Activated naive CD8-positive, alpha-beta T cell treated with anti-CD3 and anti-CD28 coated beads, Interleukin-2, amount 50 U/mL, for 24 hours (primary cell): ENCODE measurements around the gene RBKS.
"Not testable (repeated sequence)": the region's sequence is repeated elsewhere in the genome, so short reads cannot be mapped to it uniquely, and the experiment has no call there.

ENCODE experiments used
- ATAC-seq: fragments of 150-1000 bp; cut with Tn5 transposase; one replicate; pipeline ENCODE4 v1.10.0; 2021
- DNase-seq: peaks from one replicate; pipeline ENCODE4 v3.0.0; 2021
- H3K27ac Mint-ChIP-seq: one replicate; pipeline ENCODE4 v1.8.0; 2021; ENCODE audit warnings: mild to moderate bottlenecking, mixed read lengths
- H3K27me3 Mint-ChIP-seq: one replicate; pipeline ENCODE4 v1.8.0; 2021; ENCODE audit warnings: mixed read lengths
- H3K36me3 Mint-ChIP-seq: one replicate; pipeline ENCODE4 v1.8.0; 2021; ENCODE audit warnings: low read depth, mixed read lengths
- H3K4me1 Mint-ChIP-seq: one replicate; pipeline ENCODE4 v1.8.0; 2021; ENCODE audit warnings: mixed read lengths
- H3K4me3 Mint-ChIP-seq: one replicate; pipeline ENCODE4 v1.8.0; 2021; ENCODE audit warnings: mild to moderate bottlenecking, moderate library complexity, mixed read lengths
- H3K9me3 Mint-ChIP-seq: one replicate; pipeline ENCODE4 v1.8.0; 2021; ENCODE audit warnings: mixed read lengths

The RBKS gene

GRCh38 chr2:27890924-27891672 is 911 bp upstream of the RBKS start:
- Mint-ChIP-seq H3K27me3 (peaks cover 2% of the 10 kb centered on the region), H3K36me3 (peaks cover 22% of the 10 kb centered on the region), H3K27ac (peak overlapping the region; percentile 100), H3K9me3 (no peaks in the 10 kb centered on the region), H3K4me3 (peak overlapping the region; percentile 92), H3K4me1 (peaks cover 62% of the 10 kb centered on the region)
- DNase-seq = peak; percentile 88
- ATAC-seq = peak; percentile 31

- no peak for ATAC-seq
- Mint-ChIP-seq H3K36me3 (peaks cover 12% of the 10 kb centered on the region), H3K4me3 (peak overlapping the region; percentile 92), H3K27ac (peak overlapping the region; percentile 100), H3K4me1 (peaks cover 55% of the 10 kb centered on the region), H3K27me3 (peaks cover 2% of the 10 kb centered on the region), H3K9me3 (no peaks in the 10 kb centered on the region)
- peak; percentile 8 for DNase-seq
Measured at GRCh38 chr2:27889774-27890145, 427 bp downstream of the RBKS start.

DNA sequence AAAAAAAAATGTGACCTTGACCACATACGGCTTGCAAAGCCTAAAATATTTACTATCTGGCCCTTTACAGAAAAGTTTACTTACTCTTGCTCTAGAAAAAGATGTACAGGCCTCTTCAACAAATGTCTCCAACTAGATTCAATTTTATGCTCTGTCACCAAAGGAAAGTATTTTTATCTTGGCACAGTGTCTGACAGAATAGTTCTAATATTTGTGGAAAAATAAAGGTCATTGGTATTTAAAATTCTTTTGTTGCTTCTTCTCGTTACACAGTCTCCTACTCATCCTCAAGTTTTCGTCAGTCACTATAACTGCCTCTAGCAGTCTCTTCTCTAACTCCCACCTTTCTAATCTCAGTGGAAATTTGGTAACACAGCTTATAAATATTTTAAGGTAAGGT is 1.4 kb downstream of the RBKS start:
- no peak for DNase-seq
- H3K36me3 Mint-ChIP-seq = peaks cover 4% of the 10 kb centered on the region
- ATAC-seq = no peak
- no peaks in the 10 kb centered on the region for H3K9me3 Mint-ChIP-seq
- peaks cover 46% of the 10 kb centered on the region for H3K4me1 Mint-ChIP-seq
- peaks cover 2% of the 10 kb centered on the region for H3K27me3 Mint-ChIP-seq
- no peak overlapping the region for H3K27ac Mint-ChIP-seq
- peak overlapping the region; percentile 92 for H3K4me3 Mint-ChIP-seq

- Mint-ChIP-seq H3K27ac (no peak overlapping the region), H3K4me1 (peaks cover 37% of the 10 kb centered on the region), H3K9me3 (no peaks in the 10 kb centered on the region), H3K27me3 (peaks cover 2% of the 10 kb centered on the region), H3K36me3 (peaks cover 4% of the 10 kb centered on the region), H3K4me3 (no peak overlapping the region)
- ATAC-seq (no peak), DNase-seq (no peak)
Measured at GRCh38 chr2:27887830-27888229, 2.4 kb downstream of the RBKS start.

DNA sequence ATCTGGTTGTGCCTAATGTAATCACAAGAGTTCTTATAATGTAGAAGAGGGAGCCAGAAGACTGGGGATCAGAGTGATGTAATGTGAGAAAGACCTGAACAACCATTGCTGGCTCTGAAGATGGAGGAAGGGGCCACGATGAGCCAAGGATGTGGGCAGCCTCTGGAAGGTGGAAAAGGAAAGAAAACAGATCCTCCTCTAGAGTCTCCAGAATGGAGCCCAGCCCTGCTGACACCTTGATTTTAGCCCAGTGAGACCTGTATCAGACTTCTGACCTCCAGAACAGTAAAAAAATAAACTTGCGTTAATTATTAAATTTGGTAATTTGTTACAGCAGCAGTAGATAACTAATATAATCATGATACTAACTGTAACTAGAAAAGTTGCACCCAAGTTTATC is 3.1 kb downstream of the RBKS start:
- Mint-ChIP-seq H3K9me3 (no peaks in the 10 kb centered on the region), H3K4me1 (peaks cover 30% of the 10 kb centered on the region), H3K4me3 (no peak overlapping the region), H3K27me3 (peaks cover 2% of the 10 kb centered on the region), H3K36me3 (peaks cover 4% of the 10 kb centered on the region), H3K27ac (no peak overlapping the region)
- DNase-seq (no peak), ATAC-seq (no peak)

- Mint-ChIP-seq H3K4me1 (peaks cover 22% of the 10 kb centered on the region), H3K36me3 (peaks cover 2% of the 10 kb centered on the region), H3K27ac (no peak overlapping the region), H3K9me3 (no peaks in the 10 kb centered on the region), H3K4me3 (no peak overlapping the region), H3K27me3 (peaks cover 2% of the 10 kb centered on the region)
- ATAC-seq (no peak), DNase-seq (no peak)
Measured at GRCh38 chr2:27886322-27886721, 3.9 kb downstream of the RBKS start.

GRCh38 chr2:27885661-27886060 is 4.5 kb downstream of the RBKS start:
- H3K27ac Mint-ChIP-seq = no peak overlapping the region

DNA sequence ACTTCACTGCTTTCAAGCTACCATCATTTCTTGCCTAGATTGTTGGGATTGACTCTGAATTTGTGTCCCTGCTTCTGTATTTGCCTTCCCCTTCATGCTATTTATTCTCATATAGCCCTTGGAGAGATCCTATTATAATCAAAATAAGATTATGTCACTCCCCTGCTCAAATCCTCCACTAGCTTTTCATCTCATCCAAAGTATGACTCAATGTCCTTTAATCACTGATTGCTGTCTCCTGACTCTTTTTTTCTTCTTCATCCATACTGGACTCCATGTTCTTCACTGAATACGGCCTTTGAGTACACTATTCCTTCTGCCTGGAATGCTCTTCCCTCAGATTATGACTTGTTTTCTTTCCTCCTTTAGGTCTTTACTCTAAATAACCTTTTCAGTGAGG is 5.0 kb downstream of the RBKS start:
- DNase-seq = no peak
- H3K4me3 Mint-ChIP-seq = no peak overlapping the region
- H3K36me3 Mint-ChIP-seq = no peaks in the 10 kb centered on the region
- no peak overlapping the region for H3K27ac Mint-ChIP-seq
- no peak for ATAC-seq
- no peaks in the 10 kb centered on the region for H3K9me3 Mint-ChIP-seq
- H3K4me1 Mint-ChIP-seq = peaks cover 16% of the 10 kb centered on the region
- H3K27me3 Mint-ChIP-seq = no peaks in the 10 kb centered on the region

More at GRCh38 chr2:27885661-27886060, 4.5 kb downstream of the RBKS start:
- peaks cover 16% of the 10 kb centered on the region for H3K4me1 Mint-ChIP-seq
- H3K36me3 Mint-ChIP-seq = no peaks in the 10 kb centered on the region
- H3K4me3 Mint-ChIP-seq = no peak overlapping the region
- no peaks in the 10 kb centered on the region for H3K27me3 Mint-ChIP-seq
- DNase-seq (no peak), ATAC-seq (no peak)
- H3K9me3 Mint-ChIP-seq = no peaks in the 10 kb centered on the region

DNA sequence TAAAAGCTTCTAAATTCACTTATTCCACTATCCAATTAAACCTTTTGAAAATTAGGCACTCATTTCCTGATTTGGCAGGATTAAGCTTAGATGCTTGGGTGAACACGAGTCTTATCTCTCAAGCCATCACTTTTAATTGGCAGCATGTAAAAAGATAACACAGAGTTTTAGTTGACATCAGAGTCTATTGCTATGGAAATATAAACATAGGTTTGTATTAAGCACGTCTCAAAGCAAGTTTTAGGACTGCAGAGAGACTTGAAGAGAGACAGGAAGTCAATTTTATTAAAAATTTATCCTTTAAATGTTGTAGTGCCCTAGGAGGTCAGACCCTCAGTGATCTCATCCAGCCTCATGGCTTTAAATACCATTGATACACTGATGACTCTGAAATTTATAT is 5.6 kb downstream of the RBKS start:
- Mint-ChIP-seq H3K4me3 (no peak overlapping the region), H3K9me3 (peaks cover 2% of the 10 kb centered on the region), H3K27ac (no peak overlapping the region), H3K27me3 (no peaks in the 10 kb centered on the region), H3K4me1 (peaks cover 14% of the 10 kb centered on the region), H3K36me3 (peaks cover 4% of the 10 kb centered on the region)
- DNase-seq (no peak), ATAC-seq (no peak)

GRCh38 chr2:27882584-27882922 is 7.6 kb downstream of the RBKS start:
- not testable (repeated sequence) for H3K4me1 Mint-ChIP-seq, ATAC-seq, DNase-seq, H3K27ac Mint-ChIP-seq, H3K36me3 Mint-ChIP-seq, H3K27me3 Mint-ChIP-seq, H3K4me3 Mint-ChIP-seq, H3K9me3 Mint-ChIP-seq

GRCh38 chr2:27881815-27882583 is 8.2 kb downstream of the RBKS start:
- not testable (repeated sequence) for H3K36me3 Mint-ChIP-seq, DNase-seq, H3K4me1 Mint-ChIP-seq, H3K27ac Mint-ChIP-seq, H3K9me3 Mint-ChIP-seq, H3K4me3 Mint-ChIP-seq, H3K27me3 Mint-ChIP-seq, ATAC-seq

GRCh38 chr2:27878825-27879224 is 11.4 kb downstream of the RBKS start:
- DNase-seq = no peak
- Mint-ChIP-seq H3K4me1 (no peaks in the 10 kb centered on the region), H3K4me3 (no peak overlapping the region), H3K27me3 (no peaks in the 10 kb centered on the region), H3K9me3 (peaks cover 16% of the 10 kb centered on the region), H3K36me3 (peaks cover 7% of the 10 kb centered on the region), H3K27ac (no peak overlapping the region)
- no peak for ATAC-seq

DNA sequence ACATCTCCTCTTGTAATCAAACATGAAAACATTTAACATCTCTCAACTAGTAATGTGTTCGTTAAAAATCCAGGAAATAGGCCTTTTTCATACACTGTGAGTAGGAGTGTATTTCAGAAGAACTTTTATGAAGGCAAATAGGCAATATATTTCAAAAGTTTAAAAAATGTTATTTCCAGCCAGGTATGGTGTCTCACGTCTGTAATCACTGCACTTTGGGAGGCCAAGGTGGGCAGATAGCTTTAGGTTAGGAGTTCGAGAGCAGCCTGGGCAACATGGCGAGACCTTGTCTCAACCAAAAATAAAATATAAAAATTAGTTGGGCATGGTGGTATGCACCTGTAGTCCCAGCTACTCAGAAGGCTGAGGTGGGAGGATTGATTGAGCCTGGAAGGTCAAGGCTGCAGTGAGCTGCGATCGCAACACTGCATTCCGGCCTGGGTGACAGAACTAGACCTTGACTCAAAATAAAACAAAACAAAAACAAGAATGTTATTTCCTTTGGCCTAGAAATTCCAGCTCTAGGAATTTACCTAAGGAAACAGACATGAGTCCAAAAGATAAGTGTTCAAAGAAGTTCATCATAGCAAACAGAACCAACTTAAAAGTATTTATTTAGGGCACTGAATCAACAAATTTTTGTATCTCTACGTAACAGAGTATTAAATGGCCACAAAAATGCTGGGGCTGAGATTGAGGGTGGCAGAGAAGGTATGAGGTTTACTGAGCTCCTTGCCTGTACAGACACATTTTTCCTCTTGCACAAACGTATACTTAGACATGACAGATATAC is 14.9 kb downstream of the RBKS start:
- Mint-ChIP-seq H3K27ac (no peak overlapping the region), H3K9me3 (peaks cover 16% of the 10 kb centered on the region), H3K36me3 (peaks cover 7% of the 10 kb centered on the region), H3K4me3 (no peak overlapping the region), H3K4me1 (no peaks in the 10 kb centered on the region), H3K27me3 (no peaks in the 10 kb centered on the region)
- DNase-seq (no peak), ATAC-seq (no peak)

GRCh38 chr2:27873091-27873490 is 17.1 kb downstream of the RBKS start:
- DNase-seq (no peak), ATAC-seq (no peak)
- H3K27me3 Mint-ChIP-seq = no peaks in the 10 kb centered on the region
- H3K4me1 Mint-ChIP-seq = no peaks in the 10 kb centered on the region
- H3K4me3 Mint-ChIP-seq = no peak overlapping the region
- no peak overlapping the region for H3K27ac Mint-ChIP-seq
- H3K36me3 Mint-ChIP-seq = peaks cover 2% of the 10 kb centered on the region
- peaks cover 7% of the 10 kb centered on the region for H3K9me3 Mint-ChIP-seq

GRCh38 chr2:27871802-27872201 is 18.4 kb downstream of the RBKS start:
- H3K36me3 Mint-ChIP-seq = peaks cover 2% of the 10 kb centered on the region
- H3K9me3 Mint-ChIP-seq = peaks cover 7% of the 10 kb centered on the region
- H3K27me3 Mint-ChIP-seq = no peaks in the 10 kb centered on the region
- no peak overlapping the region for H3K4me3 Mint-ChIP-seq
- H3K4me1 Mint-ChIP-seq = no peaks in the 10 kb centered on the region
- H3K27ac Mint-ChIP-seq = no peak overlapping the region
- ATAC-seq = no peak
- DNase-seq = no peak
